T-helper 1 cell treated with Interleukin-12 subunit alpha and Interleukin-12 subunit beta and Interleukin-4 antibody, amounts not matched to agents 30 μg/mL and 1 μg/mL, for 36 hours (primary cell): ENCODE measurements around the gene FHOD3.

ENCODE experiments used
- H3K27ac Mint-ChIP-seq: one replicate; pipeline ENCODE4 v1.8.0; 2021; ENCODE audit warnings: mild to moderate bottlenecking, mixed read lengths
- H3K27me3 Mint-ChIP-seq: one replicate; pipeline ENCODE4 v1.8.0; 2021; ENCODE audit warnings: low read depth, mixed read lengths
- H3K36me3 Mint-ChIP-seq: one replicate; pipeline ENCODE4 v1.8.0; 2021; ENCODE audit warnings: low read depth, mixed read lengths
- H3K4me1 Mint-ChIP-seq: one replicate; pipeline ENCODE4 v1.8.0; 2021; ENCODE audit warnings: low read depth, mixed read lengths
- H3K4me3 Mint-ChIP-seq: one replicate; pipeline ENCODE4 v1.8.0; 2021; ENCODE audit warnings: mild to moderate bottlenecking, moderate library complexity, mixed read lengths
- H3K9me3 Mint-ChIP-seq: one replicate; pipeline ENCODE4 v1.8.0; 2021; ENCODE audit warnings: mixed read lengths

FHOD3 gene

DNA sequence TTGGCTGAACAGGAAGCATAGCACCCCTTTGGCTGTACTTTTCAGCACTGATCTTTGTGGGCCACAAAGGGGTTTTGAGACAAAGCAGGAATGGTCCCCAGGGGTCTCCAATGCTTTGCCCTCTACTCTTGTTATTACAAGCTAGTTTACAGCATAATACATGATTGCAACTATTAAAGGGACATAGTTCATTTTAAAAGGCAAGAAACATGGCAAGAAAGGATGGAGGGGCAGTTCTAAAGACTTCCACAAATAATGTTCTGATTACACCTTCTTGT lies 196.6 kb downstream of the FHOD3 start:
- H3K9me3 Mint-ChIP-seq: peaks cover 3% of the 10 kb centered on the region
- no peak overlapping the region for H3K27ac Mint-ChIP-seq
- H3K4me3 Mint-ChIP-seq: no peak overlapping the region
- H3K4me1 Mint-ChIP-seq: peaks cover 3% of the 10 kb centered on the region
- no peaks in the 10 kb centered on the region for H3K36me3 Mint-ChIP-seq
- H3K27me3 Mint-ChIP-seq: no peaks in the 10 kb centered on the region

DNA sequence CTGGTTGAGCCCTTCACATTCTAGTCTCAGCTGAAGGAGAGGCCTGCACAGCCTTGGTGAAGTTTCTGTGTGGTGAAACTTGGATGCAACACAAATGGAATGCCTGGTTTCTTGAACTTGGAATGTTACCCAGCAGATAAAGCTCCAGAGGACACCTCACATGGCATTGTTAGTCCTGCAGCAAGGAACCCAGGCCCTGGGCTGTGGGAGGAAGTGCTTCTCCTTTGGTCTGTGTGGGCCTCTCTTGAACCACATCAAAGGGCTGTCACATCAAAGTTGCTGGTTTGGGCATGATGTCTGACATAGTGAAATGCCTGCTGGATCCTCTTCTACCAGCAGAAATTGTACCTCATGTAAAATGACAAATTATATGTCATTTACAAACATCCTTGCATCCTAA lies 198.5 kb downstream of the FHOD3 start:
- H3K36me3 Mint-ChIP-seq: no peaks in the 10 kb centered on the region
- peaks cover 3% of the 10 kb centered on the region for H3K9me3 Mint-ChIP-seq
- H3K4me1 Mint-ChIP-seq: peaks cover 3% of the 10 kb centered on the region
- no peak overlapping the region for H3K27ac Mint-ChIP-seq
- H3K4me3 Mint-ChIP-seq: no peak overlapping the region
- H3K27me3 Mint-ChIP-seq: no peaks in the 10 kb centered on the region

- Mint-ChIP-seq H3K4me3 (no peak overlapping the region), H3K9me3 (no peaks in the 10 kb centered on the region), H3K27ac (no peak overlapping the region)
Observed at GRCh38 chr18:36499938-36500337, 202.4 kb downstream of the FHOD3 start.

GRCh38 chr18:36501100-36501499 lies 203.6 kb downstream of the FHOD3 start:
- H3K36me3 Mint-ChIP-seq: no peaks in the 10 kb centered on the region
- no peaks in the 10 kb centered on the region for H3K27me3 Mint-ChIP-seq
- no peak overlapping the region for H3K27ac Mint-ChIP-seq
- H3K4me3 Mint-ChIP-seq: no peak overlapping the region
- no peaks in the 10 kb centered on the region for H3K4me1 Mint-ChIP-seq
- H3K9me3 Mint-ChIP-seq: no peaks in the 10 kb centered on the region

More at GRCh38 chr18:36499938-36500337, 202.4 kb downstream of the FHOD3 start:
- Mint-ChIP-seq H3K36me3 (no peaks in the 10 kb centered on the region), H3K27me3 (no peaks in the 10 kb centered on the region), H3K4me1 (peaks cover 3% of the 10 kb centered on the region)

DNA sequence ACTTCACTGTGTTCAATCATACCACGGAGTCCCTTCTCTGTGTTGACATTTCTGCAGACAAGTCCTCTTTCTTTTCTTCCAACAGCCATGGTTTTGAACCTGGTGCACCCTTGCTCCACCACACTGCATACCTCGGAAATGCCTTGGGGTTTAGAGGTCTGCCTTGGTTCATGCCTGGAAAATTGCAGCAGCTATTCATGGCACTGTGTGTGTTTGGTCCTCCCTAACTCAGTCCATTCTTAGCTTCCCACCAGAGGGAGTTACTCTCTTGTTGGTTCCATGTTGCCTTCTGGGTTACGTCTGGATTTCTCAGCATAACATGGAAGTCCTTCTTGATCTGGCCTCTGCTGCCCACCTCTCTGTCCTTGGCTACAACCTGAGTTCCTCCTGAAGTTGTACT lies 206.0 kb downstream of the FHOD3 start:
- H3K27ac Mint-ChIP-seq: no peak overlapping the region

DNA sequence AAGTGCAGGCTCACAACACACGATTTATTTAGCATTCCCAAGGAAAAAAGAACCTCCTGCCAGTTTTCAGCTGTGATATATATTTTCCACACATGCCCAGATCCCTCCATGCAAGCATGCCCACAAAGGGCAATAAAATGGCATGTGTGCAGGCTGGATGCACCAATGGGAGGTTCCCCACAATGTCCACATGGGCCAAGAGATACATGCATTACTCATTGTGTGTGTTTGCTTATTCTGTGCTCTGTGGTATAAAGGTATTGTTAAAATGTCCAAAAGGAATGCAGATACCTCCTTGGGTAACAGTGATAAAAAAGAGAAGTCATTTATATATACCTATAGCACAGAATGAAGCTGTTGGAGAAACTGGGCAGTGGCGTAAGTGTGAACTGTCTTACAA lies 207.4 kb downstream of the FHOD3 start:
- Mint-ChIP-seq H3K9me3 (no peaks in the 10 kb centered on the region), H3K4me1 (no peaks in the 10 kb centered on the region), H3K36me3 (no peaks in the 10 kb centered on the region), H3K4me3 (no peak overlapping the region), H3K27me3 (no peaks in the 10 kb centered on the region), H3K27ac (no peak overlapping the region)

More for the DNA sequence above, 206.0 kb downstream of the FHOD3 start:
- Mint-ChIP-seq H3K4me3 (no peak overlapping the region), H3K36me3 (no peaks in the 10 kb centered on the region), H3K27me3 (no peaks in the 10 kb centered on the region), H3K4me1 (no peaks in the 10 kb centered on the region), H3K9me3 (no peaks in the 10 kb centered on the region)

- Mint-ChIP-seq H3K4me3 (no peak overlapping the region), H3K4me1 (no peaks in the 10 kb centered on the region), H3K27me3 (no peaks in the 10 kb centered on the region), H3K27ac (no peak overlapping the region), H3K9me3 (no peaks in the 10 kb centered on the region), H3K36me3 (no peaks in the 10 kb centered on the region)
Observed at GRCh38 chr18:36505665-36506064, 208.2 kb downstream of the FHOD3 start.

DNA sequence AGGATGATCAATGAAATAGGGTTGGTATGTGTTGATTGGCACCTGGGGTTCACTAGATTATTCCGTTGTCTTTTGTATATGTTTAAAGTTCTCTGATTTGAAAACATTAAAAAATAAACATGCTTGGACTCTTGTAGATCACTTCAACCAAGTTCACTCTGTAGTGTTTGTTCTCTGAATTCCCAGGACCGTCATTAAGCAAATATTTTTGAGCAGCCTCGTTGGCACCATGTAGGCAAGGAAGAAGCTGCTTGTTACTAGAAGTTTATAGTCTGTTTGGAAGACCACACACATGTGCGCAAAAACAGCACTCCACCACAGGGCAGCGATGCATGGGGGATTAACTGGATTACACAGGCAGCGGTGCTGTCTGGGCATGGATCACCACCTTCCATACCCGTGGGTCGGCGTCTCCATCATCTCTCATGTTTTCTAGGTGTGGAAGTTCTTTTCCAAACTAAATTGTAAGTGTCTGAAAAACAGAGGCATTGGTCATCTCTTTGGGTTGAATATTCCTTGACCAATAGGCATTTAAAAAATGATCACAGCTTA lies 212.2 kb downstream of the FHOD3 start:
- H3K36me3 Mint-ChIP-seq: no peaks in the 10 kb centered on the region
- H3K4me3 Mint-ChIP-seq: no peak overlapping the region
- peaks cover 5% of the 10 kb centered on the region for H3K27me3 Mint-ChIP-seq
- H3K27ac Mint-ChIP-seq: no peak overlapping the region
- H3K4me1 Mint-ChIP-seq: no peaks in the 10 kb centered on the region
- H3K9me3 Mint-ChIP-seq: no peaks in the 10 kb centered on the region

- Mint-ChIP-seq H3K27ac (no peak overlapping the region), H3K9me3 (no peaks in the 10 kb centered on the region), H3K4me1 (no peaks in the 10 kb centered on the region), H3K27me3 (peaks cover 5% of the 10 kb centered on the region), H3K4me3 (no peak overlapping the region), H3K36me3 (no peaks in the 10 kb centered on the region)
Observed at GRCh38 chr18:36511791-36512352, 214.4 kb downstream of the FHOD3 start.

GRCh38 chr18:36513556-36513955 lies 216.0 kb downstream of the FHOD3 start:
- H3K4me1 Mint-ChIP-seq: no peaks in the 10 kb centered on the region
- H3K27me3 Mint-ChIP-seq: peaks cover 5% of the 10 kb centered on the region
- H3K27ac Mint-ChIP-seq: no peak overlapping the region
- H3K36me3 Mint-ChIP-seq: no peaks in the 10 kb centered on the region
- H3K9me3 Mint-ChIP-seq: no peaks in the 10 kb centered on the region
- H3K4me3 Mint-ChIP-seq: no peak overlapping the region

- no peaks in the 10 kb centered on the region for H3K36me3 Mint-ChIP-seq
- no peaks in the 10 kb centered on the region for H3K4me1 Mint-ChIP-seq
- H3K27me3 Mint-ChIP-seq: peaks cover 5% of the 10 kb centered on the region
- no peaks in the 10 kb centered on the region for H3K9me3 Mint-ChIP-seq
- H3K4me3 Mint-ChIP-seq: no peak overlapping the region
- no peak overlapping the region for H3K27ac Mint-ChIP-seq
Observed at GRCh38 chr18:36514778-36515177, 217.3 kb downstream of the FHOD3 start.

- Mint-ChIP-seq H3K27ac (no peak overlapping the region), H3K4me1 (no peaks in the 10 kb centered on the region), H3K27me3 (peaks cover 5% of the 10 kb centered on the region), H3K9me3 (no peaks in the 10 kb centered on the region), H3K36me3 (no peaks in the 10 kb centered on the region), H3K4me3 (no peak overlapping the region)
Observed at GRCh38 chr18:36516258-36516657, 218.7 kb downstream of the FHOD3 start.

DNA sequence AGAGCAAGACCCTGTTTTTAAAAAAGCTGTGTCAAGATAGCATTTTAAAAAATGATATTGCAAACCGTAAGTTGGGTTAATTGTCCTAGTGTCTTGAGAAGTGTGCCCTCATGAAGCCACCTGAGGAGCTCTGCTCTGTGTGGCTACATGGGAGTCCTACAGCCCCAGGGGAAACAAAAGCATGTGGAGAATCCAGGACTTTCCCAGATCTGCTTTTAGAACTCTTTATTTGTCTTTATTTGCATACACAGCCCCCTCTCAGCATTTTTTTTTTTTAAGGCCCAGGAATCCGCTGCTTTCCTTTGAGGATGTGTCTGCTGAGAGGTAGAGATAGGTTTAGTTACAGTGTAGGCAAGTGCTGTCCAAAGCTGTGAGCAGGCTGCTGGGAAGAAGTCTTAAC lies 219.2 kb downstream of the FHOD3 start:
- H3K36me3 Mint-ChIP-seq: no peaks in the 10 kb centered on the region
- H3K27me3 Mint-ChIP-seq: peaks cover 5% of the 10 kb centered on the region
- H3K4me3 Mint-ChIP-seq: no peak overlapping the region
- no peaks in the 10 kb centered on the region for H3K9me3 Mint-ChIP-seq
- H3K27ac Mint-ChIP-seq: no peak overlapping the region
- no peaks in the 10 kb centered on the region for H3K4me1 Mint-ChIP-seq

- H3K9me3 Mint-ChIP-seq: no peaks in the 10 kb centered on the region
- H3K27ac Mint-ChIP-seq: no peak overlapping the region
- H3K27me3 Mint-ChIP-seq: no peaks in the 10 kb centered on the region
- no peaks in the 10 kb centered on the region for H3K36me3 Mint-ChIP-seq
- no peaks in the 10 kb centered on the region for H3K4me1 Mint-ChIP-seq
- H3K4me3 Mint-ChIP-seq: no peak overlapping the region
Observed at GRCh38 chr18:36518839-36519238, 221.3 kb downstream of the FHOD3 start.

DNA sequence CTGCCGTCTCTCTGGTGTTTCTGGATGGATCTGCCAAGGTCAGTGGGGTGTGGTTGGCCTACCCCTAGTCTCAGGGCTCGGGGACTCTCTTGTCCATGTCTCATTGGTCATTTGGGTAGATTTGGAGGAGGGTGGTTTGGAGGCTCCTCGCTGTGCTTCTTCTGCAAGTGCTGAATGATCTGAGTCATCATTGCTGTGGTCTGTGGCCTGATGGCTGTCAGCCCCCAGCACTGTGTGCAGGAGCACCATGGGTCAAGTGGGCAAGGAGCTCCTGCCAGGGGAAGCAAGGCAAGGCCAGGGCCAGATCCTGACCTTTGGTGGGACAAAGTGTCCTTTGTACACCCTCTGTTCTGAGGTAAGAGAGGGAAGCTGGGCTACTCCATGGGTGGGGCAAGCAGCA lies 221.8 kb downstream of the FHOD3 start:
- no peak overlapping the region for H3K27ac Mint-ChIP-seq
- H3K4me3 Mint-ChIP-seq: no peak overlapping the region
- H3K9me3 Mint-ChIP-seq: no peaks in the 10 kb centered on the region
- no peaks in the 10 kb centered on the region for H3K36me3 Mint-ChIP-seq
- H3K27me3 Mint-ChIP-seq: no peaks in the 10 kb centered on the region
- no peaks in the 10 kb centered on the region for H3K4me1 Mint-ChIP-seq

DNA sequence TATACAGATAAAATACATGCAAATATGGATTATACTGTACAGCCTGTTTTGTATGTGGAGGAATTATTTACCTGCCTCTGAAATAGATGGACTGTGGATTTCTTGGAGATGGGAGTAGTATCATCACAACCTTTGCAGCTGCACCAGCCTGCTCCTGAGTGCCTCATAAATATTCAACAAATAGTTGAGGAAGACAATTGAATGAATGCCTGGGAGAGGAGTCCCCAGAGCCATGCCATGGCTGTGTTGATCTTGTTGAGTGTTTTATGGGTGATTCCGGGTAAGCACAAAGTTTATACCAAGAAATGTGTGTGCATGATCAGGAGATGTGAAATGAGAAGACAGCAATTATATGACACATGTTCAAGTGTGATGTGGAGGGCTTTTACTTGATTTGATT lies 225.0 kb downstream of the FHOD3 start:
- no peaks in the 10 kb centered on the region for H3K27me3 Mint-ChIP-seq

More for the DNA sequence above, 225.0 kb downstream of the FHOD3 start:
- Mint-ChIP-seq H3K4me1 (no peaks in the 10 kb centered on the region), H3K9me3 (no peaks in the 10 kb centered on the region), H3K27ac (no peak overlapping the region), H3K36me3 (no peaks in the 10 kb centered on the region), H3K4me3 (no peak overlapping the region)
